NT2/D1 (cell line): ENCODE measurements around the gene CPE.

Experiments
- YY1 ChIP-seq: IDR thresholded peaks from 2 replicates; pipeline ENCODE4 v1.6.1; 2011; ENCODE audit not compliant: insufficient read length, insufficient read depth
- ZNF274 ChIP-seq: IDR thresholded peaks from 2 replicates; pipeline ENCODE4 v1.6.1; 2011; ENCODE audit warnings: mild to moderate bottlenecking, low read depth, low read length

DNA sequence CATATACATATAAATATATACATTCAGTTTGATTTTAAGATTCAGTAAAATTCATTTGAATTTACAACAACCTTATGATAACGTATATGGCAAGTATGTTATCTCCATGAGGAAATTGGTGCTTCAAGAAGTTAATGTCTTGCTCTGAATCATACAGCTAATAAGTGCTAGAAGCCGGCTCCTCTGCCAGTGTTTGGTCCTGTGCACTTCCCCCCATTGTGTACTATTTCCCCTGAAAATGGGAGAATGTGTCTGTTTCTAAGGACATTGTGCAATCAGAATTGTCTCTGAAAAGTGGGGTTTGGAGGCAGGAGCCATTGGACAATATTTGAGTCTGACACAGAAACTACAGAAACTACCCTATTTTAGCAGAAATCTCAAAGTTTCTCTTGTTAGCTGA is 135.9 kb downstream of the CPE start:
- TF ChIP-seq ZNF274 (no peak), YY1 (no peak)
